Upper lobe of left lung (tissue), 4 donors: Measurements from ENCODE around the gene ZGLP1.

ENCODE experiments used
- CTCF ChIP-seq, 6 experiments: fragments of 450-650 bp in 4 of 6; fragments of 200-600 bp in 2 of 6; sonication (generic) in 2 of 6; IDR thresholded peaks; one replicate each; pipeline ENCODE4 v1.5.1; 2016 to 2019; ENCODE audit warnings: antibody characterized with exemption in 6 of 6
- EP300 ChIP-seq, 4 donors: sonication (generic); formaldehyde crosslinking; IDR thresholded peaks; one replicate each; pipeline ENCODE4 v1.5.1; 2017; ENCODE audit warnings: antibody characterized with exemption in 4 of 4, control low read depth in 2 of 4
- POLR2A ChIP-seq, 4 donors: fragments of 450-650 bp; IDR thresholded peaks; one replicate each; pipeline ENCODE4 v1.5.1; 2016 to 2017; ENCODE audit warnings: antibody characterized with exemption in 4 of 4, mild to moderate bottlenecking in 2 of 4
- POLR2AphosphoS5 ChIP-seq, 2 donors: sonication (generic); formaldehyde crosslinking; IDR thresholded peaks; one replicate each; pipeline ENCODE4 v1.5.1; 2017; ENCODE audit warnings: antibody characterized with exemption in 2 of 2

DNA sequence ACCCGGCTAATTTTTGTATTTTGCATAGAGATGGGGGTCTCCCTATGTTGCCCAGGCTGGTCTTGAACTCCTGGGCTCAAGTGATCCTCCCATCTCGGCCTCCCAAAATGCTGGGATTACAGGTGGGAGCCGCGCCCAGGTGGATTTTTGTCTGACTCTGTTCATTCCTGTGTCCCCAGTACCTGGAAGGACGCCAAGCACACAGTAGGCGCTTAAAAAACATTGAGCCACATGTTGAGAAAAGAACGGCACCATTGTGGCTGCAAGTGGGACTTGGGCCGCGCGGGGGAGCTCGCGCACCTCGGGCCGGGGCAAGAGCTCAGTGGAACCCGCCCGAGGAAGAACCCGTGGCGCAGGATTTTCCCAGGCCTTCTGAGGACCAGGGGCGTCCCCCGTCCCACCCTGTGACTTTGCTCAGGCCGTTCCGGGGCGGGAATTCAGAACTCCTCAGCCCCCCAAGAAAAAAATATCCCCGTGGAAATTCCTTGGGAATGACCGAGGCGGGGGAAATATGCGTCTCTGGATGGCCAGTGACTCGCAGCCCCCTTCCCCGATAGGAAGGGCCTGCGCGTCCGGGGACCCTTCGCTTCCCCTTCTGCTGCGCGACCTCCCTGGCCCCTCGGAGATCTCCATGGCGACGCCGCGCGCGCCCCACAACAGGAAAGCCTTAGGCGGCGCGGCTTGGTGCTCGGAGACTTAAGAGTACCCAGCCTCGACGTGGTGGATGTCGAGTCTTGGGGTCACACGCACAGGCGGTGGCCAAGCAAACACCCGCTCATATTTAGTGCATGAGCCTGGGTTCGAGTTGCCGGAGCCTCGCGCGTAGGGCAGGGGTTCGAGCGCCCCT is 40.1 kb downstream of the ZGLP1 start:
- TF ChIP-seq CTCF (IDR thresholded peaks at IDR 0.05) (peak; percentile 89 to 97 (median 94)), POLR2A (IDR thresholded peaks at IDR 0.05) (peak in 2 of 4 donors; percentile 6 to 28), POLR2AphosphoS5 (IDR thresholded peaks at IDR 0.05) (peak in 1 of 2 donors; percentile 46), EP300 (IDR thresholded peaks at IDR 0.05) (peak in 2 of 4 donors; percentile 22 to 79)
